GM19238 (cell line): ENCODE results near the gene POLR2L.

Experiments used
- DNase-seq: peaks from one replicate; pipeline ENCODE4 v3.0.0; 2011; ENCODE audit warnings: low spot score; ENCODE audit not compliant: insufficient read length

POLR2L gene

GRCh38 chr11:813072-813455 lies 29.3 kb downstream of the POLR2L start:
- DNase-seq, result no peak

- no peak for DNase-seq
These were observed 29.9 kb downstream of the POLR2L start for GRCh38 chr11:812390-812789.

GRCh38 chr11:811446-812245 lies 30.7 kb downstream of the POLR2L start:
- DNase-seq, result no peak

DNA sequence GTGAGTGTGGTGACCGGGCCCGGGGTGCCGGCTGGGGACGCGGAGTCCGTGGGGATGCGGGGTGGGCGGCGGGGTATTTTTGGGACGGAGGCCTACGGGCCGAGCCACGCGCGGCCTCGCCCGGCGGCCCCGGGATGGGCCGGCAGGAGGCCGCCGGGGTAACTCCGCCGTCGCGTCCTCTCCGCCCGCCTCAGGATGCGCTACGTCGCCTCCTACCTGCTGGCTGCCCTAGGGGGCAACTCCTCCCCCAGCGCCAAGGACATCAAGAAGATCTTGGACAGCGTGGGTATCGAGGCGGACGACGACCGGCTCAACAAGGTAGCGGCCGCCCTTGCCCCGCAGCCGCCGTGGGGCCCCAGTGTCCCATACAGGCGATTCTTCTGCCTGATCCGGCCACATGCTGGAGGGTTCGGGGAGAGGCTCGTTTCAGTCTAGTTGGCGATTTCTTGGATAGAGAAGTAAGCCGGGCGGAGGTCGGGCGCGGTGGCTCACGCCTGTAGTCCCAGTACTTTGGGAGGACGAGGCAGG lies 32.2 kb downstream of the POLR2L start:
- DNase-seq, result no peak

DNA sequence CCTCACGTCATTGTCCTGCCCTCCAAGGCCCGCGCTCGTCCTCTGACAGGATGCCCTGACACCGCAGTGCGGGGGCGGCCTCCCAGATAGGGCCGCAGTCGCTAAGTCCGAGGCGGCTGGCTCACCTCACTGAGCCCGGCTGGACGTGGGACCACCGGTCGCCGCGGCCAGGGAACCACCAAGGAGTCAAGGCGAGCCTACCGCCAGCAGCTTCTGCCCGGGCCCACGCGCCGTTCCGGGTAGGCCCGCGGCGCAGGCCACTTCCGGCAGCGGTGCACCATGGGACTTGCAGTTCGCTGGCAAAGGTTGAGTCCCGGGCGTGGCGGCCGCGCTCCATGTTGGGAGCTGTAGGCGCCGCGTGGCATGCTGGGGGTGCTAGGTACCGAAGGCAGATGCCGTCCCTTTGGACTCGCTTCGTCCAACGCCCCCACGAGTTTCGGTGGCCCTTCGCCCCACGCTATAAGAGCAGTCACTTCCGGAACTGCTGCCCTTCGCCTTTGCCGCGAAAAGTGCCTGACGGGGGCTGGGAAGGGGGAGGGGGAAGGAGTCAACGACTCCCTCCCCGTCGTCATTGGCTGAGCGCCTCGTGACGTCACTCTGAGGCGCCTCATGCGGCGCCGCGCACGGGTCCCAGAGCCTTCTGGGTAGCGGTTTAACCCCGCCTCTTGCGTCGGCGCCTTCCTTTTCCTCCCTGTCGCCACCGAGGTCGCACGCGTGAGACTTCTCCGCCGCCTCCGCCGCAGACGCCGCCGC lies 32.9 kb downstream of the POLR2L start, which contains the start of gene RPLP2:
Gene RPLP2, plus strand, starts transcription at position 681 of the 753 bp plus-strand sequence. CDS start 268 bp downstream, outside the sequence.
- DNase-seq, result peak; percentile 98

DNA sequence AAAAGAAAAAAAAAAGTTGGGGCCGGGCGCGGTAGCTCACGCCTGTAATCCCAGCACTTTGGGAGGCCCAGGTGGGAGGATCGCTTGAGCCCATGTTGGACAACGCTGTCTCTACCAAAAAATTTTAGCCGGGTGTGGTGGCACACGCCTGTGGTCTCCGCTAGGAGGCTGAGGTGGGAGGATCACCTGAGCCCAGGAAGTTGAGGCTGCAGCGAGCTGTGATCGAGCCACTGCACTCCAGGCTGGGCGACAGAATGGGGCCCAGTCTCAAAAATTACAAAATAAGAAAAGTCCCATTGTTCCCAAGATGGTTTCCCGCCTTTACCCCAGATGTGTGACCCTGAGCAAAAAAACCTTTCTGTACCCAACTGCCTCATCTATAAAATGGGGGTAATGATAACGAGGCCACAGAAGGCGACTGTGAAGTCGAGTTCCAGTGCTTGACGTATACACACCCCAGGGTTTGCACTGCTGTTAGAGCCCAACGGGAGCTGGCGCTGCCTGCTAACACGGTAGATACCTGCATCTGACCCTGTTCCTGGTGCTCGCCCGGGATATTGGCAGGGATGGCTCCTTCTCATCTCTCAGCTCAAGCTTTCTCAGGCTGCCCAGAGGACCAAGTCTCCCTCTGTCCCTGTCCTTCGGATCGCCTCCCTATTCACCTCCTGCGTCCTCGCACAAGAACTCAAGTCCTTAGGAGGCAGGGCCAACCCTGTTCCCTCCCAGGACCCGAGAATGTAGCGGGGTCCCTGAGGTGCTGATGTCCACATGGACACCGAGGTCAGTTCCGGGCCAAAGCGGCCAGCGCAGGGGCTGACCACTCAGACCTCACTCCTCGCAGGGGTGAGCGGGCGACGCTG lies 33.7 kb downstream of the POLR2L start:
- DNase-seq, result no peak

DNA sequence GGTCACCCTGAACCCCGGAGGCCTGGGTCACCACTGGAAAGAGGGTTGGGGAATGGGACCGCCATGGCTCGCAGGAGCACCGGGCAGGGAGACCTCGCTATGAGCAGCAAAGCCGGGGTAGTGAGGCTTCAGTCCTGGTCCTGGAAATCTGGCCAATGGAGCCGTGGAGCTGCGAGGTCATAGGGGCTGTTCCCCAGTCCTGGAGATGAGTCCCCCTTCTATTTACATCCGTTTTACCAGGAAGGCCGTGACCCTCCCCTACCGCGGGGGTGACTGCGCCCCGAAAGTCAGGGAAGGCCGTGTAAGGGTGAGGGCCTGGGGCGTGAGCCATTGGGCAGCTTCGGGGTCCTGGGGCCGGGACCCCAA lies 37.7 kb downstream of the POLR2L start:
- no peak for DNase-seq

DNA sequence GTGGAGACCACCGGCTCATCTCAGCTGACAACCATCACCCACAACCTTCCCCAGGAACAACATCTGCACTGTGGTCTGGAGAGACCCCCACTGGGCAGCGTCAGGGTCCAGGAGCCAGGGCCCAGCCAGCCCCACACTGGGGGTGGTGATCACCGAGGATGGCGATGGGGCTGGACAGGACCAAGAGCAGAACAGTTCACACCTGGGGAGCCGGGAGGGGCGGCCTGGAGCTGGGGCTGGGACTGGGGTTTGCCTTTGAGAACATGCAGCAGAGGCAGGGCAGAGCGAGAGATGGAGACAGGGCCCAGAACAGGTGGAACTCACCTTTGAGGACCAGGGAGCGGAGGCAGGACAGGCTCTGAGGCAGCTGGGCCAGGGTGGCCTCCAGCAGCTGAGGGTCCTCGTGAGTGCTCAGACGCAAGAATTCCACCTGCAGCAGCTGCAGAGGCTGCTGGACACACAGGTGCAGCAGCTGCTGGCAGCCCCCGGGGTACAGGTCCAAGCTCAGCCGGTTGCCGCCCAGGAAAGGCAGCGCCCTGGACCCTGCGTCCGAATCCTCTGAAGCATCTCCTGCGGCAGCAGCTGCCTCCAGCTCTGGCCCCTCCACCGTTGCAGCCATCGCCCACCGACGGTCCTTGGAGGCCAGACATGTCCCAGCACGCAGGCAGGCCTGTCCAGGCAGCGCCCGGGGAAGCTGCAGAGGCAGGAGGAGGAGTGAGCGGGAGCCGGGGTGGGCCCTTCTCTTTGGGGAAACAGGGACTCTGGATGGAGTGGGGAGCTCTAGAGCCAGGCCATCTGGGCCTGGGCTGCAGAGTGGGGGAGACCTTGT lies 38.3 kb downstream of the POLR2L start:
- DNase-seq, result no peak

- DNase-seq, result no peak
These were observed 38.9 kb downstream of the POLR2L start for GRCh38 chr11:803467-803742.

GRCh38 chr11:802693-803466 lies 39.4 kb downstream of the POLR2L start:
- no peak for DNase-seq

DNA sequence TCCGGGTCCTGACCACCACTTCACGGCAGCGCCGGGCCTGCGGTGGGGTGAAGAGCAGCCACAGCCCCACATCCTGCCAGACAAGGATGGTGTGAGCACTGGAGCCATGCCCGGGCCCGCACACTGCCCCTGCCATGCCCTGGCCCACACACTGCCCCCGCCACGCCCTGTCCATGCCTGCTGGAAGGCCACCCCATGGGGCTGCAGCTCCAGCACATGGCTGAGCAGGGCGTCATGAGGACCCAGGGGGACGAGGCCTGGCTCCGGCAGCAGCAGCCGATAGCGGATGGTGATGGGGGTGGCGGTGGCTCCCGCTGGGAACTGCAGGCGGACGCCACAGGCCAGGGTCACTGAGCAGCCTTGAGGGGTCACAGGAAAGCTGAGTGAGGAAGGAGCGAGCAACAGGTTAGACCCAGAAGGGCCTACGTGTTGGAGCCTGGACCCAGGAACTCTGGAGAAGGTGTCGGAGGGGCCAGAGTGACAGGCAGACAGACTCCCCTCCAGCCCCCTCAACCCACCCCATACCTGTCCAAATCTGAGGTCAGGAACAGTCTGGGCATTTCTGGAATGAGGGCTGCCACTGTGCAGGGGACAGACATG lies 40.2 kb downstream of the POLR2L start:
- DNase-seq, result no peak

DNA sequence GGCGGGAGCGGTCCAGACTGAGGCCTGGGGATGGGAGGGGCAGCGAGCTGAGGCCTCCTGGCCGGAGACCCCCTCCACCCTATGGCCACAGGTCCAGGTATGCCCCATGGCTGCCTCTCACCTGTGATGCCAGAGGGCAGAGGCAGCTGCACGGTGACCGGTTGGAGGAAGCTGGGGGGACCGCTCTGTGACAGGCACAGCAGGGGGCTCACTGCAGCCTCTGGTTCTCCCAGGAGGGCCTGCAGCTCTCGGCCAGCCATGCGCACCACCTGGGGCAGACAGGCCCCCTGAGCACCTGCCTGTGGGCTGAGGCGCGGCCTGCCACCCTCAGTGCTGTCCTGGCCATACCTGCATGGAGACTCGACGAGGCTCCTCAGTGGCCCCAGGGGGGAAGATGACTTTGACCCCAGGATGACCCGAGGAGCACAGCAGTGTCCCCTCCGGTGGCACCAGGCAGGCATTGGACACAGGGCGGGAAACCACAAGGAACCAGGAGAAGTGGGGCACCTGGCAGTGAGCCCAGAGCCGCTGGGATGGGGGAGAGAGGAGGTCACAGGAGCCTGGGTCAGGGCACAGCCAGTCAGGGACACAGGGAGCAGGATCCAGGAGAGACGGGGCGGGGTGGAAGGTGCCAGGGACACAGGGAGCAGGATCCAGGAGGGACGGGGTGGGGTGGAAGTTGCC lies 41.1 kb downstream of the POLR2L start:
- DNase-seq, result no peak

DNA sequence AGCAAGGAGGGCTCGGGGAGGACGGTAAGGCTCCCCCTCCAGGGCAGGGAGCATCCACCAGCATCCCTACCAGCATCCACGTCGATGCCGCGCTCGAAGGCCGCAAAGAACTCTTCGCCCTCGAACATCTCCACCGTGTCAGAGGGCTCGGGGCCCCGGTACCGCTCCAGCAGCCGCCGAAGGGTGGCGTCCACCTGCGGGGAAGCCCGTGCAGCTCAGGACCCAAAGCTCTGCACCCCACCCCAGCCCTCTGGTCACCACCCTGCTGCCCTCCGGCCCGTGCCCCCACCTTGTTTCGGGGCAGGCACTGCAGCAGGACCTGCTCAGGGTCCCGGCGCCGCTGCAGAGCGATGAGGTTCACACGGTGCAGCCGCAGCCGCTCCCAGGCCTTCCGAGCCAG lies 41.9 kb downstream of the POLR2L start:
- DNase-seq, result no peak

DNA sequence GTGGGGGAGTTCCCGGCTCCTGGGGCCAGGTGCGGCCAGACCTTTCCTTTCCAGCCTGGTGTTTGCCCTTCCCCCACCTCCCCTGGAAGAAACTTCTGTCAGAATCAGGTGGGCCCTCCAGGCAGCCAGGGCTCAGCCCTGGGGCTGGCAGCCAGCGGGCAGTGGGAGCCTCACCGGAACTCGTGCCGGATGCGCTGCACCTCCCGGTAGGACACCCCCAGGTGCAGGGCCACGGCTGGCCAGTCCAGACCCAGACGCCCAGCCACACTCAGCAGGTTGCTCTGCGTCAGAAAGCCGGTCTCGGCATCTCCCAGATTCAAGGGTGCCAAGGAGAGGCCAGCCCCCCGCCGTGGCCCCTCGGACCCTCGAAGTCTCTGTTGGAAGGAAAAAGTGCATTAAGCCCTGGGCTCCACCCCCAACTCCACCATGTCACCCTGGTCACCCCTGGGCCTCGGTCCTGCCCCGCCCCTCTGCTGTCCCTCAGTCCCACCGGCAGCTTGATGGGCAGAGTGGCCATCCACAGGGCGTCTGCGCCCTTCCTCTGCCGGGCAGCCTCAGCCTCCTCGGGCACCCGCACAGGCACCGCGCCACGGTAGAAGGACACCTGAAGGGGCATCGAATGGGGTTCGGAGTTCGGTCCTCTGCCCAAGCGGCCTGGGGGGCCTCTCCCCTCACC lies 42.5 kb downstream of the POLR2L start:
- no peak for DNase-seq

DNA sequence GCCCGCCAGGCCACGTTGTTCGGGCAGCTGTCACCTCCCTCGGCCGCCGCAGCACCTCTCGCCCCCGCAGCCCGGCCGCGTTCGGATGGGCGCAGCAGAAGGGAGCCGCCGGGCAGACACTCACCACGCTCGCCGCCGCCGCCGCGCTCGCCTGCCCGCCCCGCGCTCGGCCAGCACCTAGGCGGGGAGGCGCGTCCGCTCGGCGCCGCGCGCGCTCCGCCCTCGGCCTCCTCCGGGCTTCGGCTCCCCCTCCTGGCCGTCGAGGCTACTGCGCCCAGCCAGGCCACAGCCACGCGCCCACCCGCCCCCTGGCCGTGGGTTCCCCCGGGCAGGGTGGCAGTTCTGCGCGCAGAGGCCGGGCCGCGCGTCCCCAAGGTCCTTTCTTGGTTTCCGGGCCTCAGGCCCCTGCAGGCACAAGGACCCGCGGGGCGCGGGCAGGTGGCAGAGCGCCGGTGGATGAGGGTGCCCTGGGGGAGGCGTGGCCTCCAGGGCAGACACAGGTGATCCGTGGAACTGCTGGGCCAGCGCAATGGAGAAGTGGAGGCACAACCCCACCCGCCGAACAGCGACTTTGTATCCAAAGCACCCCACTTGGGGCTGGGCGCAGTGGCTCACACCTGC lies 44.1 kb downstream of the POLR2L start, which contains the start of gene SLC25A22:
Gene SLC25A22, minus strand, starts transcription at position 189 of the 621 bp plus-strand sequence. CDS start 3,275 bp downstream, outside the sequence.
- DNase-seq, result peak; percentile 99

- DNase-seq, result peak; percentile 96
These were observed 44.8 kb downstream of the POLR2L start for GRCh38 chr11:797296-798092.
